Measurements from ENCODE around the gene SLC4A4.

SLC4A4 gene

GRCh38 chr4:71498002-71498401, 159.2 kb downstream of the SLC4A4 start:
- no peaks in the 10 kb centered on the region for H4K20me1 ChIP-seq (ENCODE audit: low read depth, low read length)
- no peak overlapping the region for H3K9ac ChIP-seq (ENCODE audit: low read length)
- H3K36me3 ChIP-seq (ENCODE audit: low read length): no peaks in the 10 kb centered on the region
- H2AFZ ChIP-seq (ENCODE audit: low read depth, low read length, severe bottlenecking): no peak overlapping the region
- H3K27me3 ChIP-seq (ENCODE audit: low read length): no peaks in the 10 kb centered on the region
- H3F3A ChIP-seq (ENCODE audit: insufficient read depth): no peaks in the 10 kb centered on the region
- H3K9me2 ChIP-seq (replicated peaks; ENCODE audit: insufficient read depth, low read length): no peaks in the 10 kb centered on the region
- no peaks in the 10 kb centered on the region for H3K9me3 ChIP-seq (ENCODE audit: insufficient read depth, low read length)
- H3K4me2 ChIP-seq (ENCODE audit: low read depth, low read length, poor library complexity, severe bottlenecking): no peak overlapping the region
- H3K4me3 ChIP-seq (ENCODE audit: insufficient read depth, low read length, poor library complexity, severe bottlenecking): no peak overlapping the region
- no peak for TF ChIP-seq CTCF (IDR thresholded peaks at IDR 0.05; ENCODE audit: insufficient read depth, low read length, poor library complexity, severe bottlenecking)
- TF ChIP-seq EZH2phosphoT487 (conservative IDR thresholded peaks at IDR 0.05; ENCODE audit: low read length): no peak
- no peaks in the 10 kb centered on the region for H3K79me2 ChIP-seq (ENCODE audit: insufficient read depth, low read length)
- no peak overlapping the region for H3K27ac ChIP-seq (ENCODE audit: low read depth, low read length)

GRCh38 chr4:71498625-71499024, 159.8 kb downstream of the SLC4A4 start:
- Histone ChIP-seq H3K9me3 (ENCODE audit: insufficient read depth, low read length) (no peaks in the 10 kb centered on the region), H3K9me2 (replicated peaks; ENCODE audit: insufficient read depth, low read length) (no peaks in the 10 kb centered on the region), H3K36me3 (ENCODE audit: low read length) (no peaks in the 10 kb centered on the region), H3F3A (ENCODE audit: insufficient read depth) (no peaks in the 10 kb centered on the region), H3K27me3 (ENCODE audit: low read length) (no peaks in the 10 kb centered on the region), H3K27ac (ENCODE audit: low read depth, low read length) (no peak overlapping the region), H3K79me2 (ENCODE audit: insufficient read depth, low read length) (no peaks in the 10 kb centered on the region), H4K20me1 (ENCODE audit: low read depth, low read length) (no peaks in the 10 kb centered on the region), H2AFZ (ENCODE audit: low read depth, low read length, severe bottlenecking) (no peak overlapping the region), H3K4me3 (ENCODE audit: insufficient read depth, low read length, poor library complexity, severe bottlenecking) (no peak overlapping the region), H3K9ac (ENCODE audit: low read length) (no peak overlapping the region), H3K4me2 (ENCODE audit: low read depth, low read length, poor library complexity, severe bottlenecking) (no peak overlapping the region)
- TF ChIP-seq EZH2phosphoT487 (conservative IDR thresholded peaks at IDR 0.05; ENCODE audit: low read length): no peak

GRCh38 chr4:71501992-71502391, 163.2 kb downstream of the SLC4A4 start:
- Histone ChIP-seq H3K9me2 (replicated peaks; ENCODE audit: insufficient read depth, low read length) (no peaks in the 10 kb centered on the region), H3K4me3 (ENCODE audit: insufficient read depth, low read length, poor library complexity, severe bottlenecking) (no peak overlapping the region), H4K20me1 (ENCODE audit: low read depth, low read length) (no peaks in the 10 kb centered on the region), H3K36me3 (ENCODE audit: low read length) (no peaks in the 10 kb centered on the region), H3K27ac (ENCODE audit: low read depth, low read length) (no peak overlapping the region), H3K9me3 (ENCODE audit: insufficient read depth, low read length) (no peaks in the 10 kb centered on the region), H3K9ac (ENCODE audit: low read length) (no peak overlapping the region), H3K4me2 (ENCODE audit: low read depth, low read length, poor library complexity, severe bottlenecking) (no peak overlapping the region), H3F3A (ENCODE audit: insufficient read depth) (no peaks in the 10 kb centered on the region), H2AFZ (ENCODE audit: low read depth, low read length, severe bottlenecking) (no peak overlapping the region), H3K79me2 (ENCODE audit: insufficient read depth, low read length) (no peaks in the 10 kb centered on the region), H3K27me3 (ENCODE audit: low read length) (no peaks in the 10 kb centered on the region)
- no peak for TF ChIP-seq EZH2phosphoT487 (conservative IDR thresholded peaks at IDR 0.05; ENCODE audit: low read length)
- TF ChIP-seq CTCF (IDR thresholded peaks at IDR 0.05; ENCODE audit: insufficient read depth, low read length, poor library complexity, severe bottlenecking): no peak

GRCh38 chr4:71518283-71518989, 179.6 kb downstream of the SLC4A4 start:
- Histone ChIP-seq H3K27me3 (ENCODE audit: low read length) (no peaks in the 10 kb centered on the region), H3K79me2 (ENCODE audit: insufficient read depth, low read length) (no peaks in the 10 kb centered on the region), H3K9me3 (ENCODE audit: insufficient read depth, low read length) (no peaks in the 10 kb centered on the region), H3K4me3 (ENCODE audit: insufficient read depth, low read length, poor library complexity, severe bottlenecking) (no peak overlapping the region), H3K9ac (ENCODE audit: low read length) (no peak overlapping the region), H3K27ac (ENCODE audit: low read depth, low read length) (no peak overlapping the region), H3K36me3 (ENCODE audit: low read length) (no peaks in the 10 kb centered on the region), H3K9me2 (replicated peaks; ENCODE audit: insufficient read depth, low read length) (no peaks in the 10 kb centered on the region), H3F3A (ENCODE audit: insufficient read depth) (no peaks in the 10 kb centered on the region), H2AFZ (ENCODE audit: low read depth, low read length, severe bottlenecking) (no peak overlapping the region), H4K20me1 (ENCODE audit: low read depth, low read length) (no peaks in the 10 kb centered on the region), H3K4me2 (ENCODE audit: low read depth, low read length, poor library complexity, severe bottlenecking) (no peak overlapping the region)
- no peak for TF ChIP-seq CTCF (IDR thresholded peaks at IDR 0.05; ENCODE audit: insufficient read depth, low read length, poor library complexity, severe bottlenecking)
- TF ChIP-seq EZH2phosphoT487 (conservative IDR thresholded peaks at IDR 0.05; ENCODE audit: low read length): no peak
